ENCODE data around the gene SLC3A2.

- TF ChIP-seq POLR2A (IDR thresholded peaks at IDR 0.05) = no peak
- no peak for TF ChIP-seq POLR2AphosphoS5 (IDR thresholded peaks at IDR 0.05)
- TF ChIP-seq CTCF (IDR thresholded peaks at IDR 0.05 in 8 of 11, conservative IDR thresholded peaks at IDR 0.05 in 3 of 11) = no peak
Measured at GRCh38 chr11:62921201-62921572, 40.5 kb downstream of the SLC3A2 start, which contains the start of gene CHRM1.

All from spleen (tissue), 7 donors.